Left lung (tissue), 10 donors: ENCODE measurements around the gene PHKG1. TPM values are rescaled to one million over a fixed set of nuclear protein-coding genes. Genes with fewer than 3 reads are reported as not detected.
A peak's percentile ranks its signal among the peaks of the same experiment; 100 is the strongest.
"Not testable (repeated sequence)": the region's sequence is repeated elsewhere in the genome, so short reads cannot be mapped to it uniquely, and the experiment has no call there.

Source experiments
- ATAC-seq: fragments of 200-7000 bp; cut with Tn5 transposase; one replicate; pipeline ENCODE4 v1.9.1; 2020; ENCODE audit warnings: moderate library complexity
- DNase-seq, 4 donors: peaks; one replicate each; pipeline ENCODE4 v3.0.0-alpha.2; 2013 to 2020
- H3K27ac ChIP-seq, 2 donors: fragments of 200-600 bp; sonication (generic) in 1 of 2; one replicate each; pipeline versions ENCODE4 v1.5.0 to v1.8.0; 2020 to 2021
- H3K27me3 ChIP-seq, 2 donors: fragments of 200-600 bp; sonication (generic) in 1 of 2; one replicate each; pipeline versions ENCODE4 v1.5.0 to v1.8.0; 2020 to 2021
- H3K36me3 ChIP-seq, 2 donors: fragments of 200-600 bp; sonication (generic) in 1 of 2; one replicate each; pipeline versions ENCODE4 v1.5.0 to v1.8.0; 2020 to 2021
- H3K4me1 ChIP-seq, 2 donors: fragments of 200-600 bp; one replicate each; pipeline ENCODE4 v1.8.0; 2021
- H3K4me3 ChIP-seq, 2 donors: fragments of 200-600 bp; sonication (generic) in 1 of 2; one replicate each; pipeline versions ENCODE4 v1.5.0 to v1.8.0; 2020 to 2021; ENCODE audit warnings: mild to moderate bottlenecking in 1 of 2
- H3K9me3 ChIP-seq, 2 donors: fragments of 200-600 bp; sonication (generic) in 1 of 2; one replicate each; pipeline versions ENCODE4 v1.5.0 to v1.8.0; 2020 to 2021
- intact Hi-C, 2 donors: fragments of 100-400 bp; cut with DNase I; formaldehyde crosslinking; loops; one replicate each; pipeline versions ENCODE4 v1.11.2 to v1.14.2; 2022
- polyA plus RNA-seq, 6 donors: library from polyadenylated mRNA; unstranded; fragments of 120-200 nt; gene quantifications; one replicate each; pipeline ENCODE4 v1.2.1, GENCODE V29; 2013; ENCODE audit not compliant: insufficient read length in 6 of 6
- total RNA-seq, 2 donors: library from RNA; stranded (reverse); fragmentation: NEBNext Ultra II Directional; extraction: Animal tissue kit (Norgen Biotek cat#: 25700); gene quantifications; one replicate each; pipeline ENCODE4 v1.2.1, GENCODE V29; 2021
- TF ChIP-seq, protein P1 (sequence below), 2 donors: fragments of 200-600 bp; sonication (generic) in 1 of 2; IDR thresholded peaks; one replicate each; pipeline versions ENCODE4 v1.5.0 to v1.8.0; 2021; ENCODE audit warnings: antibody characterized with exemption in 2 of 2
- donor health status: DM: no; HTN: yes; CAD: no.
- donor health status: DM: no; HTN: no; CAD: no.

PHKG1 gene
- total and polyA plus RNA-seq, 8 donors, result 0.32 to 3.9 (median 2.3) TPM

DNA sequence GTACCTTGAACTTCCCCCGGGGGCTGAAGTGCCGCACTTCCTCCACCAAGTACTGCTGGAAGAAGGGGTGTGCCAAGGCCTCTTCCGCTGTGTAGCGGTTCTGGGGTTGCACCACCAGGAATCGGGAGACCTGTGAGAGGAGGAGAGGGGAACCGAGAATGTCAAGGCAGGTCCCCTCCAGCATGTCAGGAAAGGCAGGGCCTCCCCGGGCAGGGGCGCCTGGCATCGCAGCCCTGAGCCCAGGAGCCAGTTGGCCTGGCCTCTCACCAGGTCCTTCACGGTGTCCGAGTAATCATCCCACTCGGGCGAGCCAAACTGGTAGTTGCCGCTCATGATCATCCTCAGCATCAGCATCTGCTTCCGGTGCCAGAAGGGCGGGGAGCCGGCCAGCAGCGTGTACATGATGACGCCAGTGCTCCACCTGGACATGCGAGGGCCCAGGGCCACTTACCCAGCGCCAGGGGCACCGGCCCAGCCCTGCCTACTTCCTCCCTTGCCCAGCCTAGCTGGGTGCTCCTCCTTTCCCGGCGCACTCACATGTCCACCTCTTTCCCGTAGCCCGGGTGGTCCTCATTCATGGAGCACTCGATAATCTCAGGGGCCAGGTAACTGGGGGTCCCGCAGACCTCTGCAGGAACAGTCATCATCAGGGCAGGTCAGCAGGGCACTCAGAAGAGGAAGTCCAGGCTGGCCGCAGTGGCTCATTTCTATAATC is 11.0 kb downstream of the PHKG1 start:
- no peak for ATAC-seq
- TF ChIP-seq, protein P1, sequence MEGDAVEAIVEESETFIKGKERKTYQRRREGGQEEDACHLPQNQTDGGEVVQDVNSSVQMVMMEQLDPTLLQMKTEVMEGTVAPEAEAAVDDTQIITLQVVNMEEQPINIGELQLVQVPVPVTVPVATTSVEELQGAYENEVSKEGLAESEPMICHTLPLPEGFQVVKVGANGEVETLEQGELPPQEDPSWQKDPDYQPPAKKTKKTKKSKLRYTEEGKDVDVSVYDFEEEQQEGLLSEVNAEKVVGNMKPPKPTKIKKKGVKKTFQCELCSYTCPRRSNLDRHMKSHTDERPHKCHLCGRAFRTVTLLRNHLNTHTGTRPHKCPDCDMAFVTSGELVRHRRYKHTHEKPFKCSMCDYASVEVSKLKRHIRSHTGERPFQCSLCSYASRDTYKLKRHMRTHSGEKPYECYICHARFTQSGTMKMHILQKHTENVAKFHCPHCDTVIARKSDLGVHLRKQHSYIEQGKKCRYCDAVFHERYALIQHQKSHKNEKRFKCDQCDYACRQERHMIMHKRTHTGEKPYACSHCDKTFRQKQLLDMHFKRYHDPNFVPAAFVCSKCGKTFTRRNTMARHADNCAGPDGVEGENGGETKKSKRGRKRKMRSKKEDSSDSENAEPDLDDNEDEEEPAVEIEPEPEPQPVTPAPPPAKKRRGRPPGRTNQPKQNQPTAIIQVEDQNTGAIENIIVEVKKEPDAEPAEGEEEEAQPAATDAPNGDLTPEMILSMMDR (IDR thresholded peaks at IDR 0.05), result no peak
- no peaks in the 10 kb centered on the region for H3K27me3 ChIP-seq
- H3K27ac ChIP-seq, result no peak overlapping the region
- no peak overlapping the region for H3K4me3 ChIP-seq
- no peak for DNase-seq
- no peaks in the 10 kb centered on the region for H3K4me1 ChIP-seq
- peaks cover 0 to 51% of the 10 kb centered on the region in 2 donors for H3K36me3 ChIP-seq
- no peaks in the 10 kb centered on the region for H3K9me3 ChIP-seq
- intact Hi-C loops, result no loop called here

GRCh38 chr7:56080726-56081435 is 11.9 kb downstream of the PHKG1 start:
- DNase-seq, H3K27ac ChIP-seq, H3K27me3 ChIP-seq, intact Hi-C loops, H3K4me1 ChIP-seq, ATAC-seq, H3K9me3 ChIP-seq, H3K4me3 ChIP-seq: not testable (repeated sequence)
- H3K36me3 ChIP-seq, result peaks cover 0 to 54% of the 10 kb centered on the region in 2 donors

DNA sequence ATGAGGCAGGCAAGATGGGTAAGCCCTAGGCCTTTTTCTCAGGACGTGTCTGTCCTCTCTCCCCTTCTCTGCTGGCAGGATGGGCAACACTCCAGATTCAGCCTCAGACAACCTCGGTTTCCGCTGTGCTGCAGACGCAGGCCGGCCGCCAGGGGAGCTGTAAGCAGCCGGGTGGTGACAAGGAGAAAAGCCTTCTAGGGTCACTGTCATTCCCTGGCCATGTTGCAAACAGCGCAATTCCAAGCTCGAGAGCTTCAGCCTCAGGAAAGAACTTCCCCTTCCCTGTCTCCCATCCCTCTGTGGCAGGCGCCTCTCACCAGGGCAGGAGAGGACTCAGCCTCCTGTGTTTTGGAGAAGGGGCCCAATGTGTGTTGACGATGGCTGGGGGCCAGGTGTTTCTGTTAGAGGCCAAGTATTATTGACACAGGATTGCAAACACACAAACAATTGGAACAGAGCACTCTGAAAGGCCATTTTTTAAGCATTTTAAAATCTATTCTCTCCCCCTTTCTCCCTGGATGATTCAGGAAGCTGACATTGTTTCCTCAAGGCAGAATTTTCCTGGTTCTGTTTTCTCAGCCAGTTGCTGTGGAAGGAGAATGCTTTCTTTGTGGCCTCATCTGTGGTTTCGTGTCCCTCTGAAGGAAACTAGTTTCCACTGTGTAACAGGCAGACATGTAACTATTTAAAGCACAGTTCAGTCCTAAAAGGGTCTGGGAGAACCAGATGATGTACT is 13.1 kb downstream of the PHKG1 start:
- intact Hi-C loops, result loop anchor here in 1 of 2 donors (10.0 kb wide), 1 partner anchor 75 kb away; no protein-coding TSS in a partner anchor

GRCh38 chr7:56078196-56078595 is 14.6 kb downstream of the PHKG1 start:
- H3K27me3 ChIP-seq, result no peaks in the 10 kb centered on the region
- peak in 1 of 4 donors; percentile 28 for DNase-seq
- intact Hi-C loops, result loop anchor here in 1 of 2 donors (10.0 kb wide), 1 partner anchor 73 kb away; no protein-coding TSS in a partner anchor
- no peaks in the 10 kb centered on the region for H3K4me1 ChIP-seq
- no peak overlapping the region for H3K27ac ChIP-seq
- peaks cover 0 to 58% of the 10 kb centered on the region in 2 donors for H3K36me3 ChIP-seq
- H3K9me3 ChIP-seq, result no peaks in the 10 kb centered on the region
- TF ChIP-seq, protein P1 (IDR thresholded peaks at IDR 0.05), result no peak
- ATAC-seq, result no peak
- H3K4me3 ChIP-seq, result no peak overlapping the region

More for the DNA sequence above, 13.1 kb downstream of the PHKG1 start:
- TF ChIP-seq, protein P1 (IDR thresholded peaks at IDR 0.05), result peak in 1 of 2 donors; percentile 36
- H3K27me3 ChIP-seq, result no peaks in the 10 kb centered on the region
- no peak overlapping the region for H3K4me3 ChIP-seq
- ATAC-seq, result peak; percentile 35
- H3K9me3 ChIP-seq, result no peaks in the 10 kb centered on the region
- H3K36me3 ChIP-seq, result peaks cover 0 to 54% of the 10 kb centered on the region in 2 donors
- H3K4me1 ChIP-seq, result no peaks in the 10 kb centered on the region
- H3K27ac ChIP-seq, result peak overlapping the region in 1 of 2 donors; percentile 44
- DNase-seq, result peak in 2 of 4 donors; percentile 66 to 87

- H3K27me3 ChIP-seq, result no peaks in the 10 kb centered on the region
- peaks cover 0 to 62% of the 10 kb centered on the region in 2 donors for H3K36me3 ChIP-seq
- DNase-seq (no peak), ATAC-seq (no peak)
- TF ChIP-seq, protein P1 (IDR thresholded peaks at IDR 0.05), result no peak
- no peaks in the 10 kb centered on the region for H3K9me3 ChIP-seq
- no peaks in the 10 kb centered on the region for H3K4me1 ChIP-seq
- H3K27ac ChIP-seq, result no peak overlapping the region
- intact Hi-C loops, result loop anchor here in 1 of 2 donors (10.0 kb wide), 1 partner anchor 73 kb away; no protein-coding TSS in a partner anchor
- H3K4me3 ChIP-seq, result no peak overlapping the region
Observed at GRCh38 chr7:56077681-56078080, 15.1 kb downstream of the PHKG1 start.
